D721Med (cell line): ENCODE data around the gene PDS5A.
"Not testable (repeated sequence)": the region's sequence is repeated elsewhere in the genome, so short reads cannot be mapped to it uniquely, and the experiment has no call there.

Experiments
- DNase-seq: peaks from one replicate; pipeline ENCODE4 v3.0.0; 2011; ENCODE audit warnings: low spot score; ENCODE audit not compliant: insufficient read length
- FAIRE-seq: peaks from 2 replicates; lab custom pipeline; 2011; peaks lifted over from hg19 to GRCh38; lab: Jason Lieb, UNC
- CTCF ChIP-seq: IDR thresholded peaks from 2 replicates; pipeline ENCODE4 v1.5.1; 2012; ENCODE audit warnings: mild to moderate bottlenecking, control low read depth; ENCODE audit not compliant: insufficient read depth; ENCODE audit errors: missing control alignments

Gene PDS5A

GRCh38 chr4:39814403-39815185, 163.1 kb downstream of the PDS5A start:
- no peak for FAIRE-seq
- no peak for DNase-seq

GRCh38 chr4:39813761-39814160, 163.9 kb downstream of the PDS5A start:
- not testable (repeated sequence) for DNase-seq, FAIRE-seq

More at GRCh38 chr4:39814403-39815185, 163.1 kb downstream of the PDS5A start:
- no peak for TF ChIP-seq CTCF

- FAIRE-seq, DNase-seq: not testable (repeated sequence)
Measured at GRCh38 chr4:39813033-39813432, 164.7 kb downstream of the PDS5A start.

GRCh38 chr4:39812500-39812899, 165.2 kb downstream of the PDS5A start:
- DNase-seq (no peak), FAIRE-seq (no peak)
- TF ChIP-seq CTCF: no peak

GRCh38 chr4:39808231-39808749, 169.4 kb downstream of the PDS5A start:
- DNase-seq (no peak), FAIRE-seq (no peak)
- TF ChIP-seq CTCF: no peak

GRCh38 chr4:39802005-39802404, 175.7 kb downstream of the PDS5A start:
- FAIRE-seq: no peak
- no peak for DNase-seq
- TF ChIP-seq CTCF: no peak

- not testable (repeated sequence) for DNase-seq, FAIRE-seq
Measured at GRCh38 chr4:39792976-39793375, 184.7 kb downstream of the PDS5A start.

- FAIRE-seq (no peak), DNase-seq (no peak)
- TF ChIP-seq CTCF: no peak
Measured at GRCh38 chr4:39792529-39792928, 185.2 kb downstream of the PDS5A start.
